ENCODE measurements around the gene OSBPL7.

- TF ChIP-seq POLR2AphosphoS5 (IDR thresholded peaks at IDR 0.05; ENCODE audit: low read depth, low read length), result no peak
- TF ChIP-seq POLR2A (IDR thresholded peaks at IDR 0.05; ENCODE audit: low read depth, low read length), result no peak
These were observed 47.5 kb upstream of the OSBPL7 start for GRCh38 chr17:47869114-47869513.
